Panc1 (cell line): ENCODE measurements around the gene GAL3ST2. TPM values are rescaled to one million over a fixed set of nuclear protein-coding genes. Genes with fewer than 3 reads are reported as not detected.
A peak's percentile ranks its signal among the peaks of the same experiment; 100 is the strongest.

Experiments used
- ATAC-seq: fragments of 200-7000 bp; cut with Tn5 transposase; 2 replicates; pipeline ENCODE4 v1.9.1; 2020; ENCODE audit warnings: mild to moderate bottlenecking, moderate library complexity
- BruUV-seq: library from RNA; stranded (reverse); fragments of 400-500 nt; replicated peaks from 2 replicates; lab custom pipeline; 2021; lab: Mats Ljungman, UMichigan
- CTCF ChIA-PET: fragments of 300-600 bp; sonication (Branson Sonifier 250); formaldehyde crosslinking; loops from one replicate; lab custom pipeline; 2022; ENCODE audit warnings: antibody characterized with exemption; lab: Charles Lee
- POLR2A ChIA-PET: fragments of 300-600 bp; sonication (Branson Sonifier 250); formaldehyde crosslinking; loops from one replicate; lab custom pipeline; 2022; ENCODE audit warnings: antibody characterized with exemption; lab: Charles Lee
- DNase-seq: peaks from one replicate; pipeline ENCODE4 v3.0.0-alpha.2; 2010; ENCODE audit warnings: low read depth, low spot score
- H3K27ac ChIP-seq: 2 replicates; pipeline ENCODE4 v1.5.1; 2011; ENCODE audit warnings: mild to moderate bottlenecking, low read length, inconsistent platforms
- H3K27me3 ChIP-seq: fragments of 200-500 bp; sonication (Bioruptor generic); 2 replicates; pipeline ENCODE4 v1.6.0; 2014; ENCODE audit warnings: low read length, inconsistent platforms; ENCODE audit not compliant: control insufficient read depth, insufficient read depth
- H3K36me3 ChIP-seq: fragments of 200-500 bp; sonication (Bioruptor generic); 2 replicates; pipeline ENCODE4 v1.5.1; 2014; ENCODE audit warnings: inconsistent platforms, mild to moderate bottlenecking, low read length, moderate library complexity; ENCODE audit not compliant: control insufficient read depth, insufficient read depth
- H3K4me1 ChIP-seq: 2 replicates; pipeline ENCODE4 v1.5.1; 2011; ENCODE audit warnings: inconsistent platforms, mild to moderate bottlenecking, low read length, moderate library complexity; ENCODE audit not compliant: control insufficient read depth, insufficient read depth
- H3K4me3 ChIP-seq, 2 experiments: 2 replicates each; pipeline ENCODE4 v1.5.1; 2011 to 2012; ENCODE audit warnings: low read depth in 2 of 2, low read length in 2 of 2, mild to moderate bottlenecking in 2 of 2, inconsistent platforms in 1 of 2, moderate library complexity in 1 of 2
- H3K9me3 ChIP-seq: fragments of 200-500 bp; sonication (Bioruptor generic); 2 replicates; pipeline ENCODE4 v1.5.1; 2014; ENCODE audit warnings: low read depth, mild to moderate bottlenecking, inconsistent platforms, low read length, moderate library complexity; ENCODE audit not compliant: control insufficient read depth, insufficient read depth
- CTCF ChIP-seq: fragments of 450-650 bp; IDR thresholded peaks from 2 replicates; pipeline ENCODE4 v1.5.1; 2017; ENCODE audit warnings: mild to moderate bottlenecking
- POLR2AphosphoS5 ChIP-seq: IDR thresholded peaks from 2 replicates; pipeline ENCODE4 v1.6.1; 2012; ENCODE audit warnings: mild to moderate bottlenecking, low read depth, low read length, moderate library complexity
- REST ChIP-seq, 2 experiments: IDR thresholded peaks; 2 replicates each; pipeline ENCODE4 v1.6.1; 2011 to 2012; ENCODE audit warnings: low read depth in 2 of 2, control low read depth in 1 of 2, low read length in 1 of 2, mild to moderate bottlenecking in 1 of 2, moderate library complexity in 1 of 2; ENCODE audit not compliant: insufficient read depth in 1 of 2
- SIN3A ChIP-seq: IDR thresholded peaks from 2 replicates; pipeline ENCODE4 v1.6.1; 2012; ENCODE audit warnings: low read depth, mild to moderate bottlenecking, low read length, moderate library complexity, borderline replicate concordance; ENCODE audit not compliant: insufficient read depth
- TCF7L2 ChIP-seq: IDR thresholded peaks from 2 replicates; pipeline ENCODE4 v1.6.1; 2011; ENCODE audit warnings: mild to moderate bottlenecking, low read depth, low read length, inconsistent platforms
- in situ Hi-C: cut with HindIII; loops from 2 replicates; pipeline ENCODE4 v1.10.0; 2016; ENCODE audit warnings: low sequenced_read_pairs, low pct_unique_long_range_greater_than_20kb
- intact Hi-C: fragments of 100-400 bp; cut with micrococcal nuclease; formaldehyde crosslinking; loops from one replicate; pipeline ENCODE4 v1.10.0; 2022; ENCODE audit not compliant: unreplicated experiment
- total RNA-seq: library from RNA; stranded (reverse); gene quantifications from one replicate; pipeline ENCODE4 v1.2.1, GENCODE V29; 2021; ENCODE audit not compliant: unreplicated experiment

Gene GAL3ST2
- total RNA-seq, 1 experiment from 2014 or later = 1.6 TPM

GRCh38 chr2:241814393-241814642, 37.7 kb downstream of the GAL3ST2 start:
- Histone ChIP-seq H3K9me3 (no peaks in the 10 kb centered on the region), H3K27ac (no peak overlapping the region), H3K36me3 (no peaks in the 10 kb centered on the region), H3K4me3 (no peak overlapping the region), H3K4me1 (peaks cover 7% of the 10 kb centered on the region), H3K27me3 (no peaks in the 10 kb centered on the region)
- intact Hi-C loops = no loop called here
- POLR2A ChIA-PET = no interaction called here
- no peak for DNase-seq
- CTCF ChIA-PET = no interaction called here
- TF ChIP-seq TCF7L2 = no peak
- no peak for TF ChIP-seq CTCF
- no peak for TF ChIP-seq SIN3A
- TF ChIP-seq REST (IDR thresholded peaks at IDR 0.05; ENCODE audit: insufficient read depth in 1 of 2, low read depth in 2 of 2, low read length in 1 of 2) = no peak
- TF ChIP-seq POLR2AphosphoS5 = no peak
- no peak for ATAC-seq
- in situ Hi-C loops = no loop called here
- BruUV-seq = no TSS peak

DNA sequence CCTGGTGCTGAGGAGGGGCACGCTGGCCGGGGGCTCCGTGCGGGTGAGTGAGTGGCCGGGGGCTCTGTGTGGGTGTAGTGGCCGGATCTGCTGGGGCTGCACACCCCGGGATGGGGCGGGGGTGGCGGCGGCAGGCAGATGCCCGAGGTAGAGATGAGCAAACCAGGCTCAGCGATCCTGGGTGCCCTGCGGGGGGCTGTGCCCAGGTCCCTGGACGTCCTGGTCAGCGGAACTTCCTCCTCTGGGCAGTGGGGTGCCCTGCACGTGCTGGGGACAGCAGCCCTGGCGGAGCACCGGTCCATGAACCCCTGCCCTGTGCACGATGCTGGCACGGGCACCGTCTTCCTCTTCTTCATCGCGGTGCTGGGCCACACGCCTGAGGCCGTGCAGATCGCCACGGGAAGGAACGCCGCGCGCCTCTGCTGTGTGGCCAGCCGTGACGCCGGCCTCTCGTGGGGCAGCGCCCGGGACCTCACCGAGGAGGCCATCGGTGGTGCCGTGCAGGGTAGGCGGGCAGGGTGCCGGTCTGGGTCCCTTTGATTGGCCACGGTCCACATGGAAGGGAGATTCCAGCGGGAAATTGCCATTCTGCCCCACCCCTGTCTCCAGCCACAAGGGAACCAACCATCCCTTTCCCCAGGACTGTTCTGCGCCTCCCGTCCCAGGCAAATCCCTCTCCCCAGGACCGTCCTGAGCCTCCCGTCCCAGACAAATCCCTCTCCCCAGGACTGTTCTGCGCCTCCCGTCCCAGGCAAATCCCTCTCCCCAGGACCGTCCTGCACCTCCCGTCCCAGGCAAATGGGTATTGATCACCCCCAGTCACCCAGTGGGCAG, 38.2 kb downstream of the GAL3ST2 start:
- Histone ChIP-seq H3K4me3 (no peak overlapping the region), H3K9me3 (no peaks in the 10 kb centered on the region), H3K27ac (no peak overlapping the region), H3K27me3 (no peaks in the 10 kb centered on the region), H3K36me3 (no peaks in the 10 kb centered on the region), H3K4me1 (peaks cover 6% of the 10 kb centered on the region)
- ChIA-PET POLR2A (no interaction called here), CTCF (no interaction called here)
- no TSS peak for BruUV-seq
- intact Hi-C loops = no loop called here
- no peak for TF ChIP-seq TCF7L2
- TF ChIP-seq REST (IDR thresholded peaks at IDR 0.05; ENCODE audit: insufficient read depth in 1 of 2, low read depth in 2 of 2, low read length in 1 of 2) = no peak
- in situ Hi-C loops = no loop called here
- peak; percentile 57 for ATAC-seq
- DNase-seq = no peak
